ENCODE measurements around the gene TMEM132C.

TMEM132C gene

DNA sequence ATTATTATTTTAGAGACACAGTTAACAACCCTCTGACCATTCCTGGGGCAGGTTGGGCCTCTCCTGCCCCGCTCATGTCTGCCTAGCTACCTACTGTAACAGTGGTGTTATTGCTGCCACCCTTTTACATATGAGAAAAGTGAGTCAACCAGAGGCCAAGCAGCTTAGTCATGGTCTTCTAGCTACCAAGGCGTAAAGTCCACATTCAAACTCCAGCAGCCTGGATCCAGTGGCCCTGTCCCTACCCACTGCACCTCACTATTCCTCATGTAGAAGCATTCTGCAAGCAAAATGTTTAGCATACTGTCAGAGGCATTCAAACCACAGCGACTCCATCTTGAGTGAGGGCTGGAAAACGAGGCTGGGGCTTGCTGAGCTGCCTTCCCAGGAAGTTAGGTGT lies 461.0 kb downstream of the TMEM132C start:
- TF ChIP-seq ZFX (IDR thresholded peaks at IDR 0.05; ENCODE audit: borderline replicate concordance): no peak
- TF ChIP-seq, protein P1, sequence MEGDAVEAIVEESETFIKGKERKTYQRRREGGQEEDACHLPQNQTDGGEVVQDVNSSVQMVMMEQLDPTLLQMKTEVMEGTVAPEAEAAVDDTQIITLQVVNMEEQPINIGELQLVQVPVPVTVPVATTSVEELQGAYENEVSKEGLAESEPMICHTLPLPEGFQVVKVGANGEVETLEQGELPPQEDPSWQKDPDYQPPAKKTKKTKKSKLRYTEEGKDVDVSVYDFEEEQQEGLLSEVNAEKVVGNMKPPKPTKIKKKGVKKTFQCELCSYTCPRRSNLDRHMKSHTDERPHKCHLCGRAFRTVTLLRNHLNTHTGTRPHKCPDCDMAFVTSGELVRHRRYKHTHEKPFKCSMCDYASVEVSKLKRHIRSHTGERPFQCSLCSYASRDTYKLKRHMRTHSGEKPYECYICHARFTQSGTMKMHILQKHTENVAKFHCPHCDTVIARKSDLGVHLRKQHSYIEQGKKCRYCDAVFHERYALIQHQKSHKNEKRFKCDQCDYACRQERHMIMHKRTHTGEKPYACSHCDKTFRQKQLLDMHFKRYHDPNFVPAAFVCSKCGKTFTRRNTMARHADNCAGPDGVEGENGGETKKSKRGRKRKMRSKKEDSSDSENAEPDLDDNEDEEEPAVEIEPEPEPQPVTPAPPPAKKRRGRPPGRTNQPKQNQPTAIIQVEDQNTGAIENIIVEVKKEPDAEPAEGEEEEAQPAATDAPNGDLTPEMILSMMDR (IDR thresholded peaks at IDR 0.05): no peak

DNA sequence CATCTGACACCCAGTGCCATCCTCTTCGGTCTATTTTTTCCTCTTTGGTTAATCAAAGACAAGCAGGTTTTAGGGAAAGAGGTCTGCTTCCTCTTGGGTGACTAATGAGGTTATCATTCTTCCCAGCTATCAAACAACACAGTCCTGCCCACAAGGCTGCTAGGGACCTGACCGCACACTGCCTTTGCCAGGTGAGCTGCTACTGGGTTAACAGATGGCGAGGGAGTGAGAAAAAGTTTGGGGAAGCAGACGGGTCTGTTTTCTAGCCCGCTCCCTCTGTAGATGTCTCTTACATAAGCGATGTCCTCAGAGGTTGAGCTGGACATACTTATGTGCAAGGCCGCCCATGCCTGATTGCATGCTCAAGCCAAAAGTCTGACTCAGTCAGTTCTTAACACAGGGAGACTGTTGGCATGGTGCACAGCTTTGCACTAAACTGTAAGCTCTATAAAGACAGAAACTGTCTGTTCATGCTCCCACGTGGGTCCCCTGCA lies 462.7 kb downstream of the TMEM132C start:
- H3K27ac ChIP-seq: no peak overlapping the region
- no peak for TF ChIP-seq ZFX (IDR thresholded peaks at IDR 0.05; ENCODE audit: borderline replicate concordance)
- TF ChIP-seq, protein P1 (IDR thresholded peaks at IDR 0.05): no peak

More for the DNA sequence above, 461.0 kb downstream of the TMEM132C start:
- H3K27ac ChIP-seq: no peak overlapping the region

DNA sequence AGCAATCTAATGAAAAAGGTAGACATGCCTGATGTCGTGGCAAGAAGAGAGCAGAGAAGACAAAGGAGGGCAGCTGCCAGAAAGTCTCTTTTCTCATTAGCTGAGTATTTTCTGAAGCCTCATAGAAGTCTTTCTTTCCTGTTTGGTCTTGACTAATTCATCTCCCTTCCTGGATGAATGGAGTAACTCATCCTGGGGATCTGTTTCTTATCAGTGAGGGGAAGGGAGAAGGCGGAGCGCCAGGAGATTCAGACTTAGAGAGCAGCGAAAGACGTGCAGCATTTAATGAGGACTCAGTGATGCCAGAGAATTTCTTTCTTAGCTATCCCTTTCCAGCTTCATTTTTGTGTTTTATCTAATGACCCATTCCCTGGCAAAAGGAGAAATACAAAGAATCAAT lies 467.4 kb downstream of the TMEM132C start:
- no peak for TF ChIP-seq ZFX (IDR thresholded peaks at IDR 0.05; ENCODE audit: borderline replicate concordance)
- TF ChIP-seq, protein P1 (IDR thresholded peaks at IDR 0.05): no peak
- H3K27ac ChIP-seq: no peak overlapping the region

GRCh38 chr12:128737292-128737966 lies 470.5 kb downstream of the TMEM132C start:
- TF ChIP-seq, protein P1 (IDR thresholded peaks at IDR 0.05): no peak
- no peak for TF ChIP-seq ZFX (IDR thresholded peaks at IDR 0.05; ENCODE audit: borderline replicate concordance)
- no peak overlapping the region for H3K27ac ChIP-seq

- no peak for TF ChIP-seq ZFX (IDR thresholded peaks at IDR 0.05; ENCODE audit: borderline replicate concordance)
- TF ChIP-seq, protein P1 (IDR thresholded peaks at IDR 0.05): no peak
- H3K27ac ChIP-seq: no peak overlapping the region
Observed at GRCh38 chr12:128743916-128744315, 476.9 kb downstream of the TMEM132C start.

DNA sequence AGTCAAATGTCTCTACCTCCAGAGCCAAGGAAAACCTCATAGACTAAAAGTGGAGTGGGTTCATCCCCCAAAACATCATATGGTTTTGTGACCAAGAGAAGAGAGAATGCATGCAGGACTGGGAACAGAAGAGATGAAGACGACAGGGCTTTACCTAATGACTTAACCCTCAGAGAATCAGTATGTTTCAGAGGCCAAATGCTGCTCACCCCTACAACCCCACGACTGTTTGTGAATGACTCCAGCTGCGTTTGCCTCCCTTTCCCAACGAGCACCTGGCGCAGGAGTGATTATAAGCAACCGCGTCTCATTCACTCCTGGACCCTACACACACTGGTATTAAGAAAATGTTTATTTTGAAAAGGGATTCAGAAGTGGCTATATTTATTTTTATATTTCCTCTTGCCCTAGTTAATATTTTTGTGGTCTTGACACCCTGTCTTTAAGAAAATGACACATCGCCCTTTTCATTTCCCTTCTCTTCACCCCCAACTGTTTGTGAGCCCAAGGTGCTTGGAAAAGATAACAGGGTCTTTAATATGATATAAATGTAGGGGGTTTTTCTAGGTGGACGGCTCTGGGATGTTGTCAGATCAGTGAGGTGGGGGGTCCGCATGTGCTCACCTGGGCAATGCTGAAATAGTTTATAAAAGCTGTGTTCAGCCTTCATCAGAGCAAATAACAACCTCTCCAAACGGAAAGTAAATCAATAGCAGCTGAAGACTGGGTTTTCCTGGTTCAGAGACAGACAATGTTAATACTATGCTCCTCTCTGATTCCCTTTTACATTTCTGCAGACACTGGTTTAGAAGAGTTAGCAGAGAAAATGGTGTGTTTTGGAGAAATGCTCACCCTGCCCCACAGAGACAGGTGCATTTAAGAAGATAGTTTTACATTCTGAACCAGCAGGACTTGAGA lies 479.1 kb downstream of the TMEM132C start:
- TF ChIP-seq ZFX (IDR thresholded peaks at IDR 0.05; ENCODE audit: borderline replicate concordance): no peak
- TF ChIP-seq, protein P1 (IDR thresholded peaks at IDR 0.05): no peak
- no peak overlapping the region for H3K27ac ChIP-seq
